NCI-H146 (cell line): ENCODE data around the gene FZD1.
A peak's percentile ranks its signal among the peaks of the same experiment; 100 is the strongest.

Experiments
- DNase-seq: peaks from one replicate; lab custom pipeline; 2025; lab: John Stamatoyannopoulos, UW

Gene FZD1

GRCh38 chr7:91264046-91264923 is at the start of gene FZD1:
Gene FZD1, plus strand, starts transcription at chr7:91264433. Its CDS starts 448 bp downstream, at chr7:91264881.
- peak; percentile 98 for DNase-seq

DNA sequence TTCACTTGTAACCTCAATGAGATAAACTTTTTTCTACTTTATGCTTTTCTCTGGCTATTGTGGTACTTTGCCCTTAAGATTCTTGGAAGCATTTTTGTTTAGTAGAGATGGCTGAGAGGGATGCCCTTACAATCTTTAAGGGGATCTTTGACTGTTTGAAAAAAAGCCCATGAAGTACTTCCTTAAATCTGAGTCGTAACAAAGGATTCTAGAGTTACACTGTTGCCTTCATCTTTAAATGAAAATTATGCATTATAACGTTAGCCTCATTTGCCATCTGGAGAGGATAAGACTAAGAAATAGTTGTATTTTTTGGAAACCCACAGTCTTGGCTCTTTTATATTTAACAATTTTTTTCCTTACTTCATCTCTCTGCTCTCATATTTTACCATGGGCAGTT is 37.8 kb upstream of the FZD1 start:
- DNase-seq = no peak

- DNase-seq = no peak
Measured at GRCh38 chr7:91228327-91228726, 35.9 kb upstream of the FZD1 start.

DNA sequence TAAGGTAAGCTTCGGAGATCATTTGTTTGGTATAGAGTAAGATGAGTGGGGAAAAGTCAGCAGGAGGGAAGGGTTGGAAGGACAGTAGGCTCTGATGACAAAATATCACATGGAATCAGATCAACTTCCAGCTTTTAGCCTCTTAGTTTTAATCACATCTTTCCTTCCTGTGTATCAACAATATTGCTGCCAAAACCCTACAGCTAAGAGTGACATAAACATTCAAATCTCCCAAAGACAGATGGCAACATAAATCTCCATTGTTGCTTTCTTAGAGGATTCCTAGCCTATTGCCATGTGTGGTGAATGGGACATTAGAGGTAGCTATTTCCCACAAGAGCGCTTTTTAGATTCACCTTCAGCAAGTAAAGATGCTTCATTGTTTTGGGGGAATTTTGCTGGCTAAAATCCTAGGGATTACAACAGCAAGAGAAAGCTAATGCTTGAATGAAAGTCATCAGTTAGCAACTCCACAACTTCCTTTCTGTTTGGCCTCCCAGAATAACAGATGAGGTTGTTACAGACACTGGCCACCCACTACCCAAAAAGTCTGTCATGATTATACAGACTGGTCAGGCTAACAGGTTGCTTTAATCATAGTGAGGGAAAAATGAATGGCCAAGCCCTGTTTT is 35.2 kb upstream of the FZD1 start:
- DNase-seq = no peak

- DNase-seq = no peak
Measured at GRCh38 chr7:91230100-91230499, 34.1 kb upstream of the FZD1 start.

GRCh38 chr7:91230503-91230902 is 33.7 kb upstream of the FZD1 start:
- DNase-seq = peak; percentile 14

DNA sequence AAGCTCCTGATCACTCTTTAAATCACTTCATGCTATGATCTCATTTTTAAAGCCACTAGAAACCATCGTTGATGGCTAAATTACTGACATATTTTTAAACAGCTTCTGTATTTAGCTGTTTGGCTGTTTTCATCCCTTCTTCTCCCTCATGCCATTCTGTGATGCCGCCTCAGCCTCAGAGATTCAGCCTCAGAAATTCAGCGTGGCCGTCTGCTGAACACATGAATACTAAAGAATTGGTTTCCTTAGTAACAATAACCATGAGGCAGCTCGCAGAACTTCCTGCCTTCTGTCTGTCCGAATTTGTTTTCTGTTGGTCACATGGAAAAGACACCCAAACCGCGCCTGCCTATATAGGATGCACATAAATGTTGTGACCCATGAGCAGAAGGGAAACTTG is 31.0 kb upstream of the FZD1 start:
- peak; percentile 46 for DNase-seq

- no peak for DNase-seq
Measured at GRCh38 chr7:91235211-91235832, 28.9 kb upstream of the FZD1 start.

GRCh38 chr7:91239171-91239604 is 25.0 kb upstream of the FZD1 start:
- no peak for DNase-seq

DNA sequence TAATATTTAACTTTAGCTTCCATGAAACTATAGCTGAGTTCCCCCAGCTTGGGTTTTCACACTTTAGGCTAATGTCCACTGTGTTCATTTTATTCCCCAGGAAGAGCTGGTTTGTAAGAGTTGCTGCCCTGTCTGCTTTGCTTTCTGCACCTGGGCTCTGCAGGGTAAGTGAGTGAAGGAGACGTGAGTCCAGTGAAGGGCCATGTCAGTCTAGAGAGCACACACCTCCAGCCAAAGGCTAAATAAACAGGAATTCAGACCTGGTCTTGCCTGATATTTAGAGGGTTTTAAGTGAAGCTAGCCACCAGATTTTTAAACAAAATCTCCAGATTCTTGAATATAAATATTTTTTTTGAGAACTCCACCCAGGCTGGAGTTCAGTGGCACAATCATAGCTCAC is 24.5 kb upstream of the FZD1 start:
- DNase-seq = no peak

- DNase-seq = no peak
Measured at GRCh38 chr7:91240376-91240941, 23.8 kb upstream of the FZD1 start.

DNA sequence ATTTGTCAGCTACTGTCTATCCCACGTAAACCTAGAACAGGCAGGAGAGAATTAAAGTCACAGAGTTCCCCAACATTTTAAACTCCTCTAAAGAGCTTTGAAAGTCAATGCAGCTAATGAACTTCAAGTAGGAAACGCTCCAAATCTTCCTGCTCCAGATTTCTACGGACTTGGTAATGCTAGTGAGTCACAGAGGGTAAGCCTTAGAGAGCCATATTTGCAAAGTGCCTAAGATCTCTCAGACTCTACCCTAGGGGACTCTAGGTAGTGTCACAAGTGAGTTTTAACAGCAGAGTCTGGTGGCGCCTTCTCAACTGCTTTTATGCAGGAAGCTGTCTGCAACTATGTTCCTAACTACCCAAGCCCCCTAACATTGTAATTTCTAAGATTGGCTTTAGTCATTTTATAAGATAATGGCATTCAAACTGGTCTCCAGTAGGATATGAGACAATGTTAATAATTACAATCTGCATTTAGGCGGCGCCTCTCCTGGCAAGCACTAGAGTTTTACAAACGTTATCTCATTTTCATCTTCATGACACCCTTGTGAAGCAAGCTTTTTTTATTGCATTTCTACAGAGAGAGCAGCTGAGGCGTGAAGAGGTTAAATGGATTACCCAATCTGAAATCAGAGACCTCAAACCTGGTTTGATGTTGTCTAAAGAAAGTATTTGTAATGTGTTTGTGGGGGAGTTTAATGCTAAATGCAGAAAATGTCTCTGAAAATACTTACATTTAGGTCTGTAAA is 22.0 kb upstream of the FZD1 start:
- no peak for DNase-seq

GRCh38 chr7:91243591-91244301 is 20.5 kb upstream of the FZD1 start:
- DNase-seq = no peak

GRCh38 chr7:91247500-91247899 is 16.7 kb upstream of the FZD1 start:
- no peak for DNase-seq

GRCh38 chr7:91248996-91249395 is 15.2 kb upstream of the FZD1 start:
- DNase-seq = no peak

- DNase-seq = no peak
Measured at GRCh38 chr7:91249506-91250233, 14.6 kb upstream of the FZD1 start.

DNA sequence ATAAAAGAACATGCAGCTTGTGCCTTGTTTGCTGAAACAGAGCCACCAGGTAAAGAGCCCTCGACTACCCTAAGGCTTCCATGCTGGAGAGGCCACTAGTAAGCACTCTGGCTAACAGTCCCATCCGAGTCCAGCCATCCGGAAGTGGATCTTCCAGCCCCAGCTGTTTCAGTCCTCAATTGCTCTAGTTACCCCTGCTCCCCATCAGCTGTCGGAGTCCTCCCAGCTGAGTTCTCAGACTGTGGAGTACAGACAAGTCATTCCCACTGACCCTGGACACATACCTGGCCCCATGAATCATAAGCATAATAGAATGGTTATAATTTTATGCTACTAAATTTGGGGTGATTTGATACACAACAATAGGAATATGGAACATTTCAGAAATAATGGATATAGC is 13.5 kb upstream of the FZD1 start:
- DNase-seq = no peak

GRCh38 chr7:91251877-91252276 is 12.4 kb upstream of the FZD1 start:
- no peak for DNase-seq

DNA sequence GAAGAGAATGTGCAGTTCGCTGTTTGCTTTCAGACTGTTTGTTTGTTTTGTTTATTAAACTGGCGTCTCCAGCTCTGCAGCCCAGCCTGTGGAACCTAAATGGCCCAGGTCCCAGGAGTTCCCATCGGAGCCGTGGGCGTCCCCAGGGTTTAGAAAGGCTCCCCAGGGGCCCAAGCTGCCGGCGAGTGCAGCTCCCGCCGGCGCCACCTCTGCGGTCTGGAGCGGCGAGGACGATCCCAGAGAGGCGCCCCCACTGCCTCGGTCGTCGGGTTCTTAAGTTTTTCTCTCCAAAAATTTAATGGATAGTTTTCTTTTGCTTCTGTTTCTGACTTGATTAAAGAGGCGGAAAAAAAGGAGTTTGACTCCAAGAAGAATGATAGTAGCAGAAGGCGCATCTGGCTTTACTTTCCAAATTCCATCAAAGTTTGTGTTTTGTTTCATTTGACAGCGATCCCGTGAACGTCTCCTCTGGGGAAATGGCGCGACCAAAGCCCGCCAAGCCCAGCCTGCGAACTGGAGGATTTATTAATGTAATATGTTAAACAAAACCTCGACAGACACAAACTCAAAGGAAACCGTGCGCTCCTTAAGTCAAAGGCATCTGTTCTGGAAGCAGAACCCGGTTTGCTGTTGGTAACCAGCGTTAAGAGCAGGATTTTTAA is 718 bp upstream of the FZD1 start:
- DNase-seq = peak; percentile 65
